Hypothalamus (tissue), 51 donors: Measurements from ENCODE around the gene CA10.

Source experiments
- DNase-seq, 51 donors: peaks; one replicate each; lab custom pipeline; 2025; lab: John Stamatoyannopoulos, UW

The CA10 gene

DNA sequence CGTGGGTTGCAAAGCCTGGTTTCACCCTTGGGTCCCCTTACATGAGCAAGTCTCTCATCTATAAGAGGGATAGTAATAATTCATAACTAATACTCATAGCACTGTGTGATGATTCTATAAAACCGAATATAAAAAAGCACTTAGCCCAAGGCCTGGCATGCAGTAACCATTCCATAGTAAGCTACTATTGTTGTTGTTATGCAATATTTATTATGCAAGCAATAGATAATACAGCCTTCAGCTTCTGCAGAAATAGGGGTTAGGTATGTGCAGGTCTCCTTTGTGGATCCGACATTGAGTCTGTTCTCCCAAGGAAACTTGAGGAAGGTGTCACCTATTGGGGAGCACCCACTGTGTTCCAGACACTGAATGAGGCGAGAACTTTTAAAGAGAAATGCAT lies 497.1 kb downstream of the CA10 start:
- no peak for DNase-seq

DNA sequence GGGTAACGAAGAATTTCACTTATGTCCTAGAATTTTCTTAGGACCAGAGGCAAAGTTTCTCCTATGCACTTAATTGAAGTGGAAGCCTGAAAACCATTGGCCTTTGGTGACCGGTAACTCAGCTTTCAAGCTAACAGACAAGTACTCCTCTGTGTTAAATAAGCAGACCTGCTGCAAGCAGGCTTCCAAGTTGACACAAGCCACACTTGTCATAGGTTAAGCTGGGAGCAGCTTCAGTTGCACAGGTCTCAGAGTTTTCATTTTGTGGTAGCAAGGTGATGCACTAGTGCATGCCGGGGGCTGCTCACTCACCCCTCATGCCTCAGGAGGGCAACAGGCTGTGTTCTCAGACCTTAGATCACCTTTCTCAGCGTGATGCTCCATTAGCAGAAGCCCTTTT lies 498.2 kb downstream of the CA10 start:
- DNase-seq: no peak

DNA sequence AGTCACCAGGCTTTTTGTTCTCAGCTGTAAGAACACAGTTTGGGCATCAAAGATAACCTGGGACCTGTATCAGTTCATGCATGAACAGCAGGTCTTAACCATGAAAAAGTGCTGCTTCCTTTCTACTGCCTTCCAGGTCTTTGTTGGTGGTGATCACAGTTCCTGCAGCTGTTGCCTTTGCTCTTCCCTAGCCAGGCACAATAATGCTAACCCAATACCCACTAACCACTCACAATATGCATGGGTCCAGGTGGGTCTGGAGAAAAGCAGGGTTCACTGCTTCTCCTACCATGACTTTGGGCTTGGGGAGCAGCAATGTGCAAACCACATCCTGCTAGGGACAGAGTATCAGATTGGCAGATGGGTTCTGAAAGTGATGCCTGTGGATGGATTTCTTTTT lies 501.3 kb downstream of the CA10 start:
- DNase-seq: no peak

DNA sequence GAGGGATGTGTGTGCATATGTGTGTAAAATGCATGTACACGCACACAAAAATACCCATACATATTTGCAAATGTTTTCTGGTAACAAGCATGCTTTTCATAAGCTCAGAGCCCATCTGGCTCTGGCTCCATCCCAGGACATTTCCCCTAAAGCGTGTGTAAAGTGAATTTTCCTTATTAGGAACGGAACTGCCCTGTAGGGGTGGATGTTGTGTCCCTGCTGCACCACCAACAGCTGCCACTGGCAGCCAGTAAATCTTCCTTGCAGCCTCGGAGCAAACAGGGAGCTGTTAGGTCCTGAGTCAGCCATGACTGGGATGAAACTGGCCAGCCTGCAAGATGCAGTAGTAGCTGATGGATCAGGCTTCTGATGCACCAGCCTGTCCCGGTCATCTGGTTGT lies 504.6 kb downstream of the CA10 start:
- DNase-seq: peak in 14 of 51 donors; percentile 2 to 46 (median 4)

DNA sequence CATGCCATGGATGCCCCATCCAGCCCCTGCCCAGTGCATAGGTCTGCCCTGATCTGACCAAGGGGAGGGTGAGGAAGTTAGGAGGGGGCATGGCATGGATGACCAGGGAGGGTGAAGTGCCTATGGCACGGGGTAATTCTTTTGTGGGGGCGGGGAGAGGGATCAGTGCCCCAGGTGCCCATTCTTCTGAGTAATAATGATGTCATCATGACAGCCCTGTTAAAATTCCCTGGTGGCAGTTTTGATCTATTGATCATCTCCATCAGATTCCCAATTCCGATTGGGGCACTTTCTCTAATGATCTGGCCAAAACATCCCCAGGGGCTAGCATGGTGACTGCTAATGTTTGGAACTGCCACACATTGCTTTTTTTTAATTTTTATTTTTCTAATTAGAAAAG lies 506.0 kb downstream of the CA10 start:
- DNase-seq: no peak

DNA sequence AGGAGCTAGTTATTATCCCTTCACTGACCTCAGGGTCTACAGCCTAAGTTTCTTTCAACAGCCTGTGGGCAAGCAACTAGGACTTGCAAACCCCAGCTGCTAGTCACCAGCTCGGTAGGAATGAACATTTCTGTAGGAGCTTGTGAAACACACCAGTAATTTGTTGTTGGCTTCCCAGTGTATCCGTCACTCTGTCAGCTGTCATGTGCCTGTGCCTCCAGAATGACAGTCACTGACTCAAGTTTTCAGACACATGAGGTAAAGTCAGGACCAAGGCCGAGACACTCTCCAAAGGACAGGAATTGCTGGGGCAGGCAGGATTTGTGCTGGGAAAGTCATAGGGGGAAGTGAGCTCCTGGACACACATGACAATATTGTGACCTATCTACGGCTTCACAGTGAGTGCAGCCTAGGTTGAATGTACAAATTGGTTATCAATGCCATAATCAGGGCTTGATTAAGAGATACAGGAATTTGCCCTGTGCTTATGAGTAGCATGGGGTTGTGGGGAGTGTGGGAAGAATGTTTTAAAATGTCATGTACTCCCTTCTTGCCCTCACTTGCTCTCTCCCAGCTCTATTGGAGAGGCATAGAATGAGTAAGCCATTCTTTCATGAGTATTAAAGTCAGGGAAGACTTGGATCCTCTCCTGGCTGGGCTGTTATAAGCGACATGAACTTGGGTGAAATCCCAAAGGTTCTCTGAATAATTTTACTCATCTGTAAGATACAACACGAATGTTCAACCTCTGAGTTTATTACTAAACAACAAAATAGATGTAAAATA lies 506.8 kb downstream of the CA10 start:
- DNase-seq: no peak

DNA sequence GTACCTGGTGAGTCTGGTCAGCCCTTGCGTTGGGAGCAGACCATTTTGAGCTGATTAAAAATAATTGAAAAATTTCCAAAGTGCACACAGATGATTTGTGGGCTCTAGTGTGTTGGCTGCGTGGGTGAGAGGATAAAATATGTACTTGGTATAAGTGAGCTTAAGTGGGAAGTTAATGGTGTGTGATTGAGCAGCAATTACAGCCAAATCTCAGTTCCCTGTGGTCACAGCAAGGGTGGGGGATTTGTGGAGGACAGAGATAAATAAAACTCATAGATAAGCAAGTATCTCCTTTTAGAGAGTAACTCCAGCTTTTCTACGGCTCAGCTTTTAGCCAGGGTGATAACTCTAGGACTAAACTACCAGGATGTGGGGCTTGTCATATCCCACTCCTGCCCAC lies 507.7 kb downstream of the CA10 start:
- DNase-seq: no peak

DNA sequence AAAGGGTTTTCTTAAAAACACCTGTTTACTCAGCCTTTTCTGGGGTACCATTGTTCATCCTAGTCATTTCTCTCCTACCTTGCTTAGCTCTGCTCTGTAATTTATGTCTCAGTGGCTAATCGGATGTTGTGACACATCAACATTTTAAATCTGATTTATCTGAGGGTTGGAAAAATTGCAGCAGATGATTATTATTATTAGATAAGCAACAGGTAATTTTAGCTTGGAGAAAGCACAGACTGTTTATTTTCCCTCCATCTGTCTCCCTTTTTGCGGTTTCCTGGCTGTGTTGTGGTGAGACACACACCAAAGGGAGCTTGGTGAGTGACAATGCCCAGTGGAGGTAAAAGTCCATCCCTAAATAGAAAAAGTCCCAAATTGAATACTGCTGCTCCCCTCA lies 508.3 kb downstream of the CA10 start:
- DNase-seq: no peak

DNA sequence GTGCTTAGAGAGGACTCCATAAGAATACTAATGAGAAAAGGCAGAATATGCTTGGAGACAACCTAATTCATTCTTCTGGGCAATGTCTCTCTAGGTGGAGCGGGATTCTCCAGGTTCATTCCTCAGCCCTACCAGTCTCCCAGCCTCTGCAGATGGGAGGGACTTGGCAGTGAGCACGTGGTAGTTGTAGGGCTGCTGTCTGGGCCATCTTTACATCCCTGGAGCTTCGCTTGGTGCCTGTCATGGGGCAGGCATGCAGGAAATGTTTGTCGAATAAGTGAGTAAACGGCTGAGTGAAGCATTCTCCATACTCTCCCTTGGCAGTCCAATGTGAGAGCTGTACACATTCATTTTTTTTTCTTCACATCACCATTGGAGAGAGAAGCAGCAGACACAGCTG lies 510.7 kb downstream of the CA10 start:
- DNase-seq: no peak

DNA sequence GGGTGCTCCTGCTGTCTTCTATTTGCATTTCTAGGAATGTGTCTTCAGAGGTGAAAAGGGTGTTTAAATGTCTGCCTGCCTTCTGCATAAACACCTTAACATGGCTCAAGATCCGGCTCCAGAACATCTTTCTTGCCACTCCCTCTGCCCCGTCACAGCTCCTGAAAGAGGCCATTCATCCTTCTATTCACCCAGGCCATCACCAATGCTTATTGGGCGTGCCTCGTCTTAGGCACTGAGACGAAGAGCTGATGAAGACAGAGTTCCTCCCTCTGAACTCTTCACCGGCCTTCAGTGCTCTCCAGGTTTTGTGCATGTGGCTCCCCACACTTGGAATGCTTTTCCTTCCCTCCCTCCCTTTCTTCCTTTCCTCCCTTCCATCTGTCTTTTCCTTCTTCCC lies 511.4 kb downstream of the CA10 start:
- no peak for DNase-seq

DNA sequence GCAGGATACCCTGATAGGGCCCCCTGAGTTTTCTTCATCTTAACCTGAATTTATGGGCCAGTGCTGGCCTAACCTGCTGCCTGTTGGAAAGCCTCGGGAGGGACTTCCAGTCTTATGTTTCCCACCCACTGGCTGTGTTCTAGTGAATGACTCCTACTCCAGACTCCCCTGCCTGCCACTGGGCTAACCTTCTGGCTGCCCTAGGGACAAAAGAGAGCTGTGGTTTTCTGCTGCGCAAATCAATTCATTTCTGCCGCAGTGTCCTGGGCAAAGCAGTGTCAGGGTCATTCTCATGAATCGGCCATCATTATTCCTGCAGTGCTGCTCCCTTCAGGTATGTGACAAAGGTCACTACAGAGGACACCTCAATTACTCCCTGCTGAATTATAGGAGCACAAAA lies 512.0 kb downstream of the CA10 start:
- no peak for DNase-seq

DNA sequence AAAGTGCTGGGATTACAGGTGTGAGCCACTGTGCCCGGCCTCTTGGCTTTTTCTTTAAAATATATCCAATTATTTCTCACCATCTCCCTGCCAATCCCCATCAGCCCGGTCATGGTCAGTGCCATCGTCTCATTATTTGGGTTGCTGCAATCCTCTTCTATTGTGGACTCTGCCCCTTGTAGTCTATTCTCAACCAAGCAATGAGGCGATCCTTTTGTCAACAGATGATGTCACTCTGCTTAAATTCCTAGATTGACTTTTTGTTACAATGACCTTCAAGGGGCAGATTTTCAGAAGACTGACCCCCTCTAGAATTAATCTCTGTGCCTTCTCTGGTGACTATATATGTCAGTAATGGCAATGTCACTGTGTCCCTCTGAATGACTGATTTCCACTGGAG lies 513.5 kb downstream of the CA10 start:
- DNase-seq: no peak

DNA sequence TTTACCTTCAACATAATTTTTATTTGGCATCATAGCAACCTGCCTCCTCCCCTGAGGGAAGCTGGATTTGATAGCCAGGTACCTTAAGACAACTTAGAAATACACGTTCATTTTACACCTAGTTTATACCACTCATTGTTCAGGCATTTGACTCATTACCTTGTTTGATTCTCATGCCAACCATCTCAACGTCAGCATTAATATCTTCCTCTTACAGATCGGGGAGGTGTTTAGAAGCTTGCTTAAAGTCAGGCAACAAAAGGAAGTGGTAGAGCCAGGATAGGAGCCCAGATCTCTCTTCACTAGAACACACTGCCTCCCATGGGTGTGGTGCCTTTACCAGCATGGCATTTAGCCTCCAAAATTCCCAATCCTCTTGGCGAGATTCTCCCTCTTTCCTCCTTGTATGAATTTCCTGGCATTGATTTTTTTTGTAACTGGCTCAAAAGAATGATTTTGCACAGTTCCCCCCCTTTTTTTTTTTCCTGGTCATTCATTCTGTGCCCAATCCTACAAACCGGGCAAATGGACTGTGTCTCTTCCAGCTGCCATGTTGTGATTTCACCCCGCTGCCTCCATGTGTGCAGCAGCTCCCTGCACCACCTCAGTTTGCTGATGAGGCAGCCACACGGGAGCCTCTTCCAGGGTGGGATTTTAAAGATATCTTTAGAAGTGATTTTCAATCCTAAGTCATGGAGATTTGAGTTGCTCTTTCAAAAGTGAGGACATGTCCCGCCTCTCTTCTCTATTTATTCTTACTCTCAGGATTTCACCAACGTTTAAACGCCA lies 514.6 kb downstream of the CA10 start:
- DNase-seq: no peak

DNA sequence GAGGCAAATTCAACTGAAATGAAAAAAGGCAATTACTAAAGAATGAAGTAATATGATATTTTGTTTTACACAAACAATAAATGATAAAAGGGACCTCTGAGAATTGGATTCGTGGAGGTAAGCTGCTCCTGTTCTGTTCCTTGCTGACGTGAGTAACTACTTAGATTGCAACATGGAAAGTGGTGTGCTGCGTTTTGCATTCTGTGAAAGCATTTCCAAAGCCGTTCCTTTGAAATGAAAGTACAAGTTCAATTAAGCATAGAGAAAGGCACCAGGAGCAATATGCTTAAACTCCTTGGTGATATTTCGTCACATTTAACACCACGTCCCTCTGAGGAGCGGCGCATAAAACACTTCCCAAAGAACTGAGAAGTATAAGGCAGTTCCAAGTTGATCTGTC lies 516.5 kb downstream of the CA10 start:
- DNase-seq: no peak

DNA sequence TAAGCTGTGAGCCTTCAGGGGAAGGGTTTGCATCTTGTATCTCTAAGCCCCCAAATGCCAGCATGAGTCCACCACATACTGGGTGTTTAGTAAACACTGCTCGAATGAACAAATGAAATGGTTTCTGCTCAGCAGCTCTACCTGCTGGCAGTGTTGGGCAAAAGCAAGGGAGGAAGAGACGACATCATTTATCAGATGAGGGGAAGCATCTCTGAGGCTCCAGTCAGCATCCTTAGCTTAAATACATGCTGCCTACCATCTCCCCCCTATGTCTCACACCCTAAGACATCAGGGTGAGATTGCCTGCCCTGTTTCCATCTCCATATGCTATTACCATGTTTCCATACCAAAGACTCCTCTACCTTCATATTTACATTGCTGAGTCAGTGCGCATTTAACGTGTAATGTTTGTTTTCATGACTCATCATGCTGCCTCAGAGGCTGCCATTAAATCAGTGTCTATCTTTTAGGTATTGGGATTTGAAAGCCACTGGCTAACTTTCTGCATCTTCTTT lies 518.3 kb downstream of the CA10 start:
- DNase-seq: no peak

DNA sequence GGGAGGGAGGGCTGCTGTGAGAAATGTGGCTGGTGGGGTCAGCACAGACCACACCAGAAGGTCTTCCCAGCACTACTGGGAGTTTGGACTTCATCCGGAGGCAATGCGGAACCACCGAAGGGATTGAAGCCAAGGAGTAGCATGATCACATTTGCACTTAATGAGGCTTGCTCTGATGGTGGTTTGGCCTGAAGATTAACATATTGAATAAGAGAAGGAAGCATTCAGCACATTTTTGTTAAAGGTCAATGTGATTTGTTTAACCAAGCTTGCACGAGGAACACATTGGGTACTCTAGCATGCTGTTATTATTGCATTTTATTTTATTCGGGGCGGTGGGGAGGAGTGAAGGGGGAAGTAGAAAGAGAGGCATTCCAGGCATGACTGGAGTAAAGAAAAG lies 519.5 kb downstream of the CA10 start:
- no peak for DNase-seq

DNA sequence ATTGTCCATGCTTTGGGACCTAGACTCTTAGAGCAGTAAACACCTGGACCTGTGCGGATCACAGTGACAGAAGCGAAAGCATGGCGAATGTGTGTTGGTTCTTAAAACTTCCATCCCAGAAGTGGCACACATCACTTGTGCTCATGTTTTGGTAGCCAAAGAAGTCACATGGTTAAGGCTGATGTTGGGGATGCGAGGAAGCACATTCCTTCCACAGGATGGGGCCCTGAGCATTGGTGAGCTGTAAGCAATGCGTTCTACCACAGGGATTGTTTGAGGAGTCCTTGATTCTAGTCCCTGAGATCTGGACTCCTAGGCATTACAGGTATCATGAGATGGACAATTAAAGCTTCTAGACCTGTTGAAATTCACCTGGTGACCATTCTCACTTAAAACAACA lies 522.2 kb downstream of the CA10 start:
- no peak for DNase-seq

DNA sequence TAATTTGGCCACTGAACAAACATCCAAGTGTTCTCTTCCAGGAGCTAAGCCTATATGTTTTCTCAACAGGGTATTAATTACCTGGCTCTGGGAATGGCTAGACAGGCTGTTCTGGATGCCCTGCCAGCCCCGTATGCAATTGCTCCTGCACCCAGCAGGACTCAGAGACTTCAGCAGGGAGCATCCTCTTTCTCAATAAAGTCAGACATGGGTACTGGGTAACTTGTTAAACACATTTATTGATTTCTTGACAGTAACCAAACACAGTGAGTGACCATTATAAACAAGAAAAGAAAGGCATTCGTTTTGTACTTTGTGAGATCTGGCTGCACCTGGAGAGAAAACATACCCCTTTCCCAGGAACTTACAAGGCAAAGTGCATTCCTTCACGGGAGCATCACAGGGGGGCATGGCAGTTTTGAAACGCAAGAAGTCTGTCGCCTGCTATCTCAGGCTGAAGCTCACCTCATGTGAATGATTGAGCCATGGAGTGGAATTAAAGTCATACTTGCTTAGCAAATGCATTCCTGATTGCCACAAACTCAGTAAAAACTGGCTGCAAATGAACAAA lies 528.3 kb downstream of the CA10 start:
- DNase-seq: no peak

DNA sequence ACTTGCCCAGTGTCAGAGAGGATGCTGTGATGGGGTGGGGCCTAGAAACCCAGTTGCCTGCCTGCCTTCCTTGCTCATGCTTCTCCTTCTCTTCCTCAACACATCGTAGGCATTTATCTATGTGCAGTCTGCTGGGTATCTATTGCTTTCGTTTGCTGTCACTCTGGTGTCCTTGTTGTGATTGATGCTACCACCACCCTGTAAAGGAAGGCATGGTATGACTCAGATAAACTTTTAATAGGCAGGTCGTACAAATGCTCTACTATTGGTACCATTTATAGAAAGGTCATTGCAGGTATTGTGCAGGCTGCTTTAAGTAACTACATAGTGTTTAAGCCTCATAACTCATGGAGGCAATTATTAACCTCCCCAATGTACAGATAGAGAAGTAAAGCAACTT lies 529.3 kb downstream of the CA10 start:
- no peak for DNase-seq

DNA sequence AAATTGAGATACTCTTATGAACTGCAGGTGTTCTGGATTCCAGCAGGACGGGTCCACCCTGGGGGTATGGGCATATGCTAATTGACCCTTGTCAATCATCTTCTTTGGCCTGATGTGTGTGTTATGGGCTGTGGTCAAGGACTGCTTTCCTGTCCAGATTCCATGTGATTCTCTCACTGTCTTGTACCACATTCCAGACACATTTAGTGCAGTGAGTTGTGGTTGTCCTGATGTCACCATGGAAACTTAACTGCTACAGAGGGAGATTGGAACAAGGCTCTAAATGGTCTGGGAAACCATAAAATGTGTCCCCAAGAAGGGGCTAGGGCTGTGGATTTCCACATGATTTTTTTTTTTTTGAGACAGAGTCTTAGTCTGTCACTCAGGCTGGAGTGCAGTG lies 530.7 kb downstream of the CA10 start:
- no peak for DNase-seq

DNA sequence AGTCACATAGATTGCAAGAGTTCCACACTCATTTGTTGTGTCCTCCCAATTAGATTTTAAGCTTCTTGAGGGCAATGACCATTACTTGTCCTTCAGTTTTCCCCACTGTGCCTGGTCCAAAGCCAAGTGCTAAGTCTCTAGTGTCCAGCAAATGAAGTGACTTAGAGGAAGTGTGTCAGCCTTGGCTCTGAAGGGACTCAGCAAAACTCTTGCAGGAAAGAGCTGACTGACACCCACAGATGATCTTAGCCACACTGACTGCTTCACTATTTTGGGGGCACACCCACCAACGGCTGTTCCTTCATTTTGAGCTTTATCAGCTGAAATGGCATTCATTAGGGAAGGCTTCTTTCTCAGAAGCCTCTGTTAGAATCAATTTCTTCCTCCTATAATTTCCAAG lies 540.0 kb downstream of the CA10 start:
- DNase-seq: no peak

DNA sequence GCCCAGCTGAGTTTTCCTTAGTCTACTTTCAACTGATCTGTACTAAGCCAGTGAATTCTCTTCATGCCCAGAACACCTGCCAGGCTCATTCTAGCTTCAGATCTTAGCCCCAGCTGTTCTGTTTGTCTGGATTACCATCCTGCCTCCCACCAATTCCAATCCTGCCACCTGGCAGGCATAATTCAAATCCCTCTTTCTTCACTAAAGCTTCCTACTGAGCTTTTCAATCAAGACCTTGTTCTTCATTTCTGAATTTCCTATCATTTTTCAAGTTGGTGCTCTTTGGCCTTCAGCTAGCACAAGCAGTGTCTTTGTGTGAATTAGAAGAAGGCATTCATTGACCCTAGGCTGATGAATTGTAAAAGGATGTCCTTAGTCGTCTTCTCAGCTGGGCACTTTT lies 540.5 kb downstream of the CA10 start:
- DNase-seq: peak in 10 of 51 donors; percentile 2 to 44 (median 15)
